CD1c-positive myeloid dendritic cell (primary cell): Measurements from ENCODE around the gene CDC42.

Experiments
- DNase-seq: peaks from one replicate; pipeline ENCODE4 v3.0.0-alpha.2; 2016; ENCODE audit errors: extremely low spot score

The CDC42 gene

DNA sequence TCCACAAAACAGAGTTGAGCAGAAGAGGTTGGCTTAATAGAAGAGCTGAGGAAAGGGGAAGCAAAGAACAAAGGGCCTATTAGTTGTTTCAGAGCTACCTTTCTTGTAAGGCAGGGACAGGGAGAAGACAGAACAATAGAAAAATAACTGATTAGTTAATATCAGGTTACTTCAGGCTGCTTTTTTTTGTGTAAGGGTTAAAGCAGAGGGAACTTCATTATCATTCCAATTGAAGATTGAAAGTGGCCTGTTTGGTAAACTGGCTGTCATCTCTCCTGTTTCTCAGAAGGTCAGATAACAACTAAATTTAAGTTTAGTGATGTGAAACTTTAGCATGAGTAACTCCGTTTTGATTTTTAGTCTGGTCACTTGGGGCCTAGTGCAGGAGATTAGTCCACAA, 22.3 kb downstream of the CDC42 start:
- DNase-seq, result peak; percentile 59

DNA sequence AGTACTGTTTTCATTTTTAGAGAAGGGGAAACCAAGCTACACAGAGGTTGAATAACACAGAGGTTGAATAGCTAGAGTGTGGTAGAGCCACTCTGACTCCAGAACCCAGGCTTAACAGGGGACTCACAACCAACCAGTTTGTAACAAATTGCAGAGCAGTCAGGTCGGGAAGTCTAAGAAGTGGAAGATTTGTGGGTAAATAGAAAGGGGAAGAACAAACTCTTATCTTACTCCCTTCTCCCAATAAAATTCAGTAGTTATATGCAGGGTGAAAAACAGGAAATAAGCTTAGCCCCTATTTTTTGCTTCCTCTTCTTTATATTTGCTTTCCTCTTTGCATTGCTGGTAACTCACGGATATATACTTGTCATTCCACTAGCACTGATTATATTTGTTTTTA, 23.2 kb downstream of the CDC42 start:
- DNase-seq, result peak; percentile 72

DNA sequence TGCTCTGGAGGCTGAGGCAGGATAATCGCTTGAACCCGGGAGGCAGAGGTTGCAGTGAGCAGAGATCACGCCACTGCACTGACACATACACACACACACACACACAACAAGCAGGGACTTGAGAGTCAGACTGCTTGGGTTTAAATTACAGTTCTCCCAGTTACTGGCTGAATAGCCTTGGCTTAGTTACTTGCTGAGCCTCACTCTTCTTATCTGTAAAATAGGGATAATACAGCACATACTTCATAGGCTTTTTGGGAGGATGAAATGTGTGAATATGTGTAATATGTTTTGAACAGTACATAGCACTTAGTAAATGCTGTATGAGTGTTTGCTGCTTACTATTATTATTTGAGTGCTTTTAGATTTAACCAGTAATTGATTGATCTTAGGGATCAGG, 23.8 kb downstream of the CDC42 start:
- DNase-seq, result no peak

DNA sequence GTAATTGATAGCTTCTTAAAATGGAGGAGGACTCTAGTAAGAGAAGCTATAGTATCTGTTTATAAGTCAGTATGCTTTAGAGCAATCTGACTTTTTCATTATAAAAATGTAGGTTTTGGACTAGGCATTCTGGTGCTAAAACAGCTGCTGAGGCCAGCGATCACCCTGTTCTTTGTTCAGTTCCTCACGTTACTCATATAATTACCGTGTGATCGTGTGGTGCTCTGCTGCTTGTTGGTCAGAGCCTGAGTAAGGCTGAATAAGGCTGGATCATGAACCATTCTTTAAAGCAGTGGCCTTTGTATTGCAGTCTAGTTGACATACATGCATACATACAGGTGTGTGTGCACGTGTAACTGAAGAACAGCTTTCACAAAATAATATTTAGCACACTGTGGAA, 25.2 kb downstream of the CDC42 start:
- peak; percentile 44 for DNase-seq

DNA sequence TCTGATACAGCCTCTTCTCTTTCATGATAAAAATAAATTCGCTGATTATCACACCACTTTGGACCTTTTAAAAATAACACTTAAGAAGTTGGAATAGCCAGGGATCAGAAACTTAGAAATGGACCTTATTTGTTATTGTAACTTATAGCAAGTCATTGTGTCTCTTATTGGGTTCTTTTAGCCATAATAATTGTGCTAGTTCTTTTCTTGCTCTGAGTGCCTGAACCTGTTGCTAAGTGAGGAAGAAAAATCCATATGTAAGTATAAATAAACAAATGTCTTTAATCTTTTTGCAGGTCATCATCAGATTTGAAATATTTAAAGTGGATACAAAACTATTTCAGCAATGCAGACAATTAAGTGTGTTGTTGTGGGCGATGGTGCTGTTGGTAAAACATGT, 25.6 kb downstream of the CDC42 start:
- DNase-seq, result no peak

DNA sequence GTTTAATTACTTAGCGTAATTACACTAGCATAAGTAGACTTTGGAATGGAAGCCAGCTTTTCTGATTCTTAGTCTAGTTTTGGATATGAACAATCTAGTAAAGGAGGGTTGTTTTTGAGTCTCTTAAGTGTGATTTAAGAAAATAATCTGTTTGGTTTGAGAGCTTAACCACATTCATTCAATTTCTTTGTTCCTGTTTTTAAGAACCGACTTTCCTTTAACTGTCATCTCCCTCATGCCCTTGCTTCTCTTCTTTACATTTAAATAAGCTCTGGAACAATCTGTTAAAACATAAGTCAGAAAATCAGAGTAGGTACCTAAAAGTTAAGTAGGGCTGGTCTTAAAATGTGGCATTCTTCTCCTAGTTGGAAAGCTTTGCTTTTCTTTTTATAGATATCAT, 27.7 kb downstream of the CDC42 start:
- DNase-seq, result no peak

DNA sequence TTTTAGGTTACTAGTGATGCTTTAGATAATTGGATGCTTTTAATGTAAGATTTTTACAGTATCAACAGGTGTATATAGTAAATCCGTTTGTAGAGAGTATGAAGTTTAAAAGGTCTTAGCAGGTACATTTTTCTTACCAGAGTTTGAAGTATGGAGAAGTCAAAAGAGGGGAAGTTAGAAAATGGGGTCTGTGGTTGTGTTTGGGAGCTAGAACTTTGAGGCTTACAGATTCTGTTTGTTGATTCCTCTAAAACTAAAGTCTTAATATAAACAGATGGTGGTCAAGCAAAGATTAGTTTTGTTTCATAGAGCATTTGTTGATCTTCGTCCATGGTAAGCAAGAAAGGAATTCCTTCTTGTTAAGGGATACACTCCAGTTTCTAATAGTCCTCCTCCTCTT, 35.8 kb downstream of the CDC42 start:
- peak; percentile 41 for DNase-seq

DNA sequence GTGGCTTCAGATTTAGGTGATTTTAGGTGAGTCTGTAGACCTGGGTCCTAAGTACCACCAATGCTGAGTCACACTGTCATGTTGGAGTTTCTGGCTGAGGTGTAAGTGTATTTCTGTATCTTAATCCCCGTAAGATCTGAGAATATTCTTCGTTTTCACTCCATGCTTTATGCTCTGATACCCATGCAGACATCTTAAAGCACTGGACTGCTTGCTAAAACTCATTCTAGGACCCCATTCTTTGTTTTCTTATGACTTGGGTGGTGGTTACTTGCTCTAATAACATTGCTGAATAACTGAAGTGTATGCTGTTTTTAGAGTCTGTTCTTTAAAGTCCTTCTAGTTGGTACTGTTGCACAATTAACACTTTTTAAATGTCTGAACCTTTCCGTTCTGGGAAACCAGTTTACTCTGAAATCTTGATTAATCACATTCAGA, 36.6 kb downstream of the CDC42 start:
- no peak for DNase-seq

DNA sequence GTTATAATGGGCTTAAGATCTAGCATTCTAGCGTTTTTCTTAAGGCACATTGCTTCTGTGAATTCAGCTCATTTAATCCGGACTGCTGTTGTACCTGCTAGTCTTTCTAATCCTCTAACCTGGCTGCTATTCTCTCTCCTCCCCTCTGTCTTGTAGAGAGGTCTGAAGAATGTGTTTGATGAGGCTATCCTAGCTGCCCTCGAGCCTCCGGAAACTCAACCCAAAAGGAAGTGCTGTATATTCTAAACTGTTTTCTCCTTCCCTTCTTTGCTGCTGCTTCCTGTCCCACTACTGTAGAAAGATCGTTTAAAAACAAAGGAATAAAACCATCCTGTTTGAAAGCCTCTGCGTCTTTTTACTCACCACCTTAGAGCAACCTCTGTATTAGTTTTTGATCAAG, 37.3 kb downstream of the CDC42 start:
- no peak for DNase-seq

DNA sequence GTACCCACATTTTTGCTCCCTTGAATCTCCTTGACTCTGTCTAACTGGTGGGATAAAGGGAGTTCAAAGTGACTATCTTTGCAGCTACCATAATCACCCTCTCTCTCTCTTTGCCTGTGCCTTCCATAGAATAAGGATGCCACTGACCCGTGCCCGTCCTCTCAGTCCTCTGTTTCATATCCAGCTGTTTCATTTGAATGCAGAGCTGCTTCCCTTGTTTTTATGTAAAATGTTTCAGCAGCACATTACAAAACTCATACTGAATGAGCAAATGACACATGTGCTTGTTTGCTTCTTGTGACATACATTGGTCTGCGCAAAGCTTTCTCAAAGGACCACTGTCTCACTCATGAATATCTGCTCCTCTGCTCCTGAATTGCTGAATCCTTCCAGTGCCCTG, 38.4 kb downstream of the CDC42 start:
- DNase-seq, result no peak

DNA sequence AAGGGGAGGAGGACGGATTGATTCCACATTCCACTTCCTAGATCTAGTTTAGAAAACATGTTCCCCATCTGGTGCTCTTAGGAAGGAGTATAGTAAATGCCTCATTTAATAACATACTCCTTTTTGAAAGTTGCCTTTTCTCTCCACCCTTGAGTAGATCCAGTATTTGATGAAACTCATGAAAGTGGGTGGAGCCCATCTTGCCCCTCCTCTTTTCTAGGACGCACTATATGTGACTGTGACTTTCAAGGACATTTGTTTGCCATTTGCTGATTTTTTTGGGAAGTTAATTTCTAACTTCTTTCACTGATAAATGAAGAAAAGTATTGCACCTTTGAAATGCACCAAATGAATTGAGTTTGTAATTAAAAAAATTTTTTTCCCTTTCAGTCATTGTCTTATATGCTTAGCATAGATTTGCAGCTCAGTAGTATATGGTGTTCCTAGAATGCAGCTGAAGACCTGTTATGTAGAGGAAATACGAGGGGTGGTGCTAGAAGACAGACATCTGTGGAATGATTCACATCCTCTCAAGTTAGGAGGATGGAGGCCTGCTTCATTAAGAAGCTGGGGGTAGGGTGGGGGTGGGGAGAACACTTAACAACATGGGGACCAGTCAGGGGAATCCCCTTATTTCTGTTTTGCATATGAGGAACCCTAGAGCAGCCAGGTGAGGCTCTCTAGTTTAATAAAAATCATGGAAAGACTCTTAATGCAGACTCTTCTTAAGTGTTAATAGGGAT, 39.7 kb downstream of the CDC42 start:
- DNase-seq, result peak; percentile 13

DNA sequence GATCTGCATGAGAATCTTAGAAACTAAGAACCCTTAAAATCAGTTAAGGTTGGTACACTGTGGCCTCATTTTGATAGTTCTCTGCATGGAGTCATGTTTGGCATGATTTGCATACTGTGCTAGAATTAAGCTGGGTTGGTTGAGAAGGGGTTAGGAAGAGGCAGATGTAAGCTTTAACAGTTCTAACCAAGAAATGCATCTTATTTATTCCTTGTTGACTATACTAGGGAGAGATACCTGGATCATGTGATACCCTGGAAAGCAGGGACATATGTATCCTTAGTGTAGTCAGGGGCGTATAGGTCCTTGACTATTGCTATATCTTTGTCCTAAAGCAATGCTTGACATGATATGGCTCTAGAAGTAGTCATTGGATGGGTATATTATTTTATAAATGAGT, 41.0 kb downstream of the CDC42 start:
- no peak for DNase-seq

DNA sequence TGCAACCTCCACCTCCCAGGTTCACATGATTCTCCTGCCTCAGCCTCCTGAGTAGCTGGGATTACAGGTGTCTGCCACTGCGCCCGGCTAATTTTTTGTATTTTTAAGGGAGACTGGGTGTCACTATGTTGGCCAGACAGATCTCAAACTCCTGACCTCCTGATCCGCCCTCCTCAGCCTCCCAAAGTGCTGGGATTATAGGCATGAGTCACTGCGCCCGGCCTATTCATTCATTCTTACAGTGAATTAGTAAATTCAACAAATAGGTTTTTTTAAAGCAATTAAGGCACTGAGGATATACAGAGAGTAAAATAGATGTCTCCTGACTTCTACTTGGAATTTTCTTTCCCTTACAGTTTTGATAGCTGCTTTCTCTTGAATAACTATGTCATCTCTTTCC, 43.5 kb downstream of the CDC42 start:
- DNase-seq, result no peak

DNA sequence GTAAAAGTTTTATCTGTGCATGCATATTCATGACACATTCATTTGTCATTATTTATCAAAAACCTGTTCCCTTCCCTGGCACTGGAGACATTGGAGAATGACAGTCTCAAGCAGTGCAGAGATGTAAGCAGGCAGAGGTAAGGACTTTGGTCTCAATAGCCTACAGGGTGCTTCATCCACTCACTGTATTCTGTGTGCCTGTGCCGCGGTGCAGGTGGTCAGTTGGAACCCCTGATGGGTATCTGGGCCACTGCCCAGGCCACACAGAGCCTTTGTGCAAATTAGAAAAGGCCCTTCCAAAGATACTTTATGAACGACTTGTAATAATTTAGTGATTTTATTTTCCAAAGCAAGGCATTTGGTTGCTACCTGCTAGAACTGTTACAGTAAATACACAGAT, 44.0 kb downstream of the CDC42 start:
- DNase-seq, result no peak

DNA sequence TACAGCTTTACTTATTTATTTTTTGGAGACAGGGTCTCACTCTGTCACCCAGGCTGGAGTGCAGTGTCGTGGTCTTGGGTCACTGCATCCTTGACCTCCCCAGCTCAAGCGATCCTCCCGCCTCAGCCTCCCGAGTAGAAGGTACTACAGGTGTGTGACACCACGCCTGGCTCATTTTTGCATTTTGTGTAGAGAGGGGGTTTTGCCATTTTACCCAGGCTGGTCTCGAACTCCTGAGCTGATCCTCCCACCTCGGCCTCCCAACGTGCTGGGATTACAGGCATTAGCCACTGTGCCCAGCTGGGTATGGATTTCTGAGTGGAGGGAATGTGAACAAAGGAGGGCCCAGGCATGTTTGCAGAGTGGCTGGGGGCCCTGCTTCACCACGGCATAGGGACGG, 46.2 kb downstream of the CDC42 start:
- DNase-seq, result no peak

DNA sequence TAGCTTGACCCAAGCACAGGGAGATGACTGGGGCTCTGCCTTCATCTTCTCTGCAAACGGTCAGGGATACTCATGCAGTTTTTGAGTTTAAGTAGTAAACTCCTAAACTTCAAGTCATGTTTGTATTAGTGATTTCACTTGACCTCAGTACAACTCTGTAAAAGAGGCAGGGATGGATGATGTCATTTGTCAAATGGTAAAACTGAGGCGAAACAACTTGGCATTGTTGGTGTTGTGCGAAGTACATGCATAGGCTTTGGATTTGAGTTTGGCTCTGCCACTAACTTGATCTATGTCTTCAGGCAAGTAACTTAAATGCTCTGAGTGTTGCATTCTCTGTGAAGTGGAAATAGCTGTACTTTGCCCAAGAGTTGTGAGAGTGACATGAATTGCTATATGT, 47.7 kb downstream of the CDC42 start:
- no peak for DNase-seq

DNA sequence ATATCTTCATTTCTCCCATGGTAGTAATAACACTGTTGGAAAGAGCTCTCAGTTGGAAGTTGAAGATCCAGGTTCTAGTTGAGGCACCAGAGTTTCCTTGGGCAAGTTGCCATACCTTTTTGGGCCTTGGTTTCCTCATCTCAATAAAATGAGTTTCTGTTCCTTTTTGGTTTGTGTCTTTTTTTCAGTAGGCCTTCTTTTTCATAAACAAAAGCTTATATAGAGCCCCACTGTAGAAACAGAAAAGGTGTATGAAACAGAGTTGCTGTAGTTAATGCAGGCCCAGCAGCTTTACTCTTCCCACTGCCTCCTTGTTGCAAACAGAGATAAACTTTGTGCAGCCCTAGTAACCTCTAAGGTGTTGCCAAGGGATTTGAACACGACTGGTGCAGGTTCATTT, 48.7 kb downstream of the CDC42 start:
- DNase-seq, result no peak

DNA sequence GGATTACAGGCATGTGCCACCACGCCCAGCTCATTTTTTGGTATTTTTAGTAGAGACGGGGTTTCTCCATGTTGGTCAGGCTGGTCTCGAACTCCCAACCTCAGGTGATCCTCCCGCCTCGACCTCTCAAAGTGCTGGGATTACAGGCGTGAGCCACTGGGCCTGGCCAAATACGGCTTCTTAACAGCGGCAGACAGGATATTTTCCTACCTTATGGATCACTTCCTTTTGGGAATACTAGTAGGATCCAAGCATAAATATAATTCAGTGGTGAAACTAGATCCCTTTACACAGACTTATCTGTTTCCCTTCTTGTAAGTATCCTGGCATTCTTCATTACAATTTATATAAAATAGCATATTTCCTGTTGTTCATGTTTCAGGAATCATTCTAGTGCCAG, 49.5 kb downstream of the CDC42 start:
- DNase-seq, result no peak

DNA sequence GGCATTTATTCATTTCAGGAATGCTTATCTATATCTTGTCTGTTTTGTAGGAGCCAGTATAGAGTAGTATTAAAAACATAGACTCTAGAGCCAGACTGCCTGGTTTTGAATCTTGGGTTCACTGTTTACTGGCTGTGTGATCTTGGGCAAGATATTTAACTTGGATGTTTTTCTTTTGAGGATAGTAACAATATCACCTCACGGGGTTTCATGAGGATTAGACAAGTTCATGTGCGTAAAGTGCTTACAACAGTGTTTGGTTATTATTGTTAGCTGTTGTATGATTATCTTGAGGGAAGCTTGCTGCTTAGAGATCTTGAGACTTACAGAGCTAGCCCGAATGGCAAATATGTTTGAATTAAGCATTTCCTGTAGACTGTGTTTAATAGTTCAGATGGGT, 50.2 kb downstream of the CDC42 start:
- no peak for DNase-seq

DNA sequence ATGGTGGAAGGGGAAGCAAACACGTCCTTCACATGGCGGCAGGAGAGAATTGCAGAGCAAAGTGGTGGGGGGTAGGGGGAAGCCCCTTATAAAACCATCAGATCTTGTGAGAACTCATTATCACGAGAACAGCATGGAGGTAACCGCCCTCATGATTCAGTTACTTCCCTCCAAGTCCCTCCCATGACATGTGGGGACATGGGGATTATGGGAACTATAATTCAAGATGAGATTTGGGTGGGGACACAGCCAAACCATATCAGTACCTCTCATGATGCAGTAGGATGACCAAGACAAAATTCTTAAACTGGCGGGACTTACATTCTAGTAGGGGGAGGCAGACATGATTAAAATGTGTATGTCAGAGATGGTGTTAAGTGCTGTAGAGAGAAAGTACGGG, 51.6 kb downstream of the CDC42 start:
- no peak for DNase-seq

DNA sequence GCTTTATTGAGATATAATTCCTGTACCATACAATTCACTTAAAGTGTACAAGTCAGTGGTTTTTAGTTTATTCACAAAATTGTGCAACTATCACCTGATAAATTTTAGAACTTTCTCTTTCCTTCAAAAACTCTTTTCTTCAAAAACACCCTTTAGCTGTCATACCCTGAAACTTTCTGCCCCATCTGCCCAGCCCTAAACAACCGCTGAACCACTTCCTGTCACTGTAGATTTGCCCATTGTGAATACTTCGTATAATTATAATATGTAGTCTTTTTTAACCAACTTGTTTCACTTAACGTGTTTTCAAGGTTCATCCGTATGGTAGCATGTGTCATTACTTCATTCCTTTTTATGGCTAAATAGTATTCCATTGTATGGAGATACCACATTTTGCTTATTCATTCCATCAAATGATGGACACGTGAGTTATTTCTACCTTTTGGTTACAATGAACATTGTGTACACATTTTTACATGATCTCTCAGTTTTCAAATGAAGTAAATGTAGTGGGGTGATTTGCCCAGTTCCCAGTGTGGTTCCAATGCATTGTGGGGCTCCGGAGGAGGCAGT, 52.4 kb downstream of the CDC42 start:
- DNase-seq, result no peak

DNA sequence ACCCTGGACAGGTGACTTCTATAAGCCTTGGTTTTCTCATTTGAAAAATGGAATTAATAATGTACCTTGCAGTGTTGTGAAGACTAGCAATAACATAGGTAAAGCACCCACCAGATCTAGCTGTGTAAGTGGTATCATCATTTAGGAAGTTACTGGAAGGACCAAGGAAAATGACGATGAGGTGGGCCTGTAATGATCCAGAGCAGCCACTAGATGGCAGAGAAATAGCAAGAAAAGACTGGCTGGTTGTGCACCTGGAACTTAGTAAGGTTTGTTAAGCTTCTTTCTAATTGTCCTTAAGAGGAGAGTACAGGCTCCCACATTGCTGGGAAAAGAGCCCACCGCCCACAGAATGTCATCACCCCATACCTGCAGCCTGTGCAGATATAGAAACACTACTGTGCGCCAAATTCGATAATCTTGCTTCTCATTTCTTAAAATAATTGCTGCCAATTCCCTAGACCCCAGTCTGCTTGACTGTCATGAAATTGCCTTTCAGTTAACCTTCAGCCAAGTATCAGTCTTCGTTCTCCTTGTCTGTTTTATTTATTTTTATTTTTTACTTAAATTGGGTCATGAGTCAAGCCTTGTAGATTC, 53.2 kb downstream of the CDC42 start:
- DNase-seq, result peak; percentile 45

DNA sequence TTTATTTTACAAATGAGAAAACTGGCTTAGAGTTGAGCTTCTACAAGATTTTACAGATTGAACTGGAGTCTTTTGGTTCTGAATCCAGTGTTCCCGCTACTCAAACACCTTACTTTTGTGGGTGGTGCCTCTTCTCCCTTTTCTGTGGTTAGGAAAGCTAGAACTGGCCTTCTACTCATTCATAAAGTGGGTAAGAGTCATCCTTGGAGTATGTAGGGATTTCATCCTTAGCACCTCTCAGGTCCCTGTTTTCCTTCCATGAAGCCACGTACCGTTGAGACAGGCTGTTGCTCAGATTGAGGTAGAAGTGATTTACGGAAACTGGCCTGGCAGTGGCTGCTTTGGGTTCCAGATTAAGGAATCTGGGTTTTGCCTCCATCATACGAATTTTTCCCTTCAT, 54.6 kb downstream of the CDC42 start:
- no peak for DNase-seq
